Left lung (tissue), 10 donors: Measurements from ENCODE around the gene HIVEP3. TPM values are rescaled to one million over a fixed set of nuclear protein-coding genes. Genes with fewer than 3 reads are reported as not detected.

Experiments used
- ATAC-seq: fragments of 200-7000 bp; cut with Tn5 transposase; one replicate; pipeline ENCODE4 v1.9.1; 2020; ENCODE audit warnings: moderate library complexity
- DNase-seq, 4 donors: peaks; one replicate each; pipeline ENCODE4 v3.0.0-alpha.2; 2013 to 2020
- H3K27ac ChIP-seq, 2 donors: fragments of 200-600 bp; sonication (generic) in 1 of 2; one replicate each; pipeline versions ENCODE4 v1.5.0 to v1.8.0; 2020 to 2021
- H3K27me3 ChIP-seq, 2 donors: fragments of 200-600 bp; sonication (generic) in 1 of 2; one replicate each; pipeline versions ENCODE4 v1.5.0 to v1.8.0; 2020 to 2021
- H3K36me3 ChIP-seq, 2 donors: fragments of 200-600 bp; sonication (generic) in 1 of 2; one replicate each; pipeline versions ENCODE4 v1.5.0 to v1.8.0; 2020 to 2021
- H3K4me1 ChIP-seq, 2 donors: fragments of 200-600 bp; one replicate each; pipeline ENCODE4 v1.8.0; 2021
- H3K4me3 ChIP-seq, 2 donors: fragments of 200-600 bp; sonication (generic) in 1 of 2; one replicate each; pipeline versions ENCODE4 v1.5.0 to v1.8.0; 2020 to 2021; ENCODE audit warnings: mild to moderate bottlenecking in 1 of 2
- H3K9me3 ChIP-seq, 2 donors: fragments of 200-600 bp; sonication (generic) in 1 of 2; one replicate each; pipeline versions ENCODE4 v1.5.0 to v1.8.0; 2020 to 2021
- CTCF ChIP-seq, 2 donors: fragments of 200-600 bp; sonication (generic) in 1 of 2; IDR thresholded peaks; one replicate each; pipeline versions ENCODE4 v1.5.0 to v1.8.0; 2021; ENCODE audit warnings: antibody characterized with exemption in 2 of 2
- intact Hi-C, 2 donors: fragments of 100-400 bp; cut with DNase I; formaldehyde crosslinking; loops; one replicate each; pipeline versions ENCODE4 v1.11.2 to v1.14.2; 2022
- polyA plus RNA-seq, 6 donors: library from polyadenylated mRNA; unstranded; fragments of 120-200 nt; gene quantifications; one replicate each; pipeline ENCODE4 v1.2.1, GENCODE V29; 2013; ENCODE audit not compliant: insufficient read length in 6 of 6
- total RNA-seq, 2 donors: library from RNA; stranded (reverse); fragmentation: NEBNext Ultra II Directional; extraction: Animal tissue kit (Norgen Biotek cat#: 25700); gene quantifications; one replicate each; pipeline ENCODE4 v1.2.1, GENCODE V29; 2021
- donor health status: DM: no; HTN: yes; CAD: no.
- donor health status: DM: no; HTN: no; CAD: no.

The HIVEP3 gene
- total and polyA plus RNA-seq, 8 donors: 6.0 to 15.6 (median 7.4) TPM

- Histone ChIP-seq H3K27ac (no peak overlapping the region), H3K9me3 (no peaks in the 10 kb centered on the region), H3K4me1 (peaks cover 9 to 10% of the 10 kb centered on the region in 2 donors), H3K4me3 (no peak overlapping the region), H3K27me3 (no peaks in the 10 kb centered on the region), H3K36me3 (no peaks in the 10 kb centered on the region)
- no peak for ATAC-seq
- TF ChIP-seq CTCF (IDR thresholded peaks at IDR 0.05): no peak
- intact Hi-C loops: no loop called here
- no peak for DNase-seq
Observed at GRCh38 chr1:41874151-41874719, 44.5 kb downstream of the HIVEP3 start.

GRCh38 chr1:41872074-41872473 lies 46.6 kb downstream of the HIVEP3 start:
- ATAC-seq (no peak), DNase-seq (no peak)
- Histone ChIP-seq H3K36me3 (no peaks in the 10 kb centered on the region), H3K27me3 (no peaks in the 10 kb centered on the region), H3K27ac (no peak overlapping the region), H3K4me1 (peaks cover 5 to 9% of the 10 kb centered on the region in 2 donors), H3K9me3 (no peaks in the 10 kb centered on the region), H3K4me3 (no peak overlapping the region)
- intact Hi-C loops: no loop called here
- no peak for TF ChIP-seq CTCF (IDR thresholded peaks at IDR 0.05)

- Histone ChIP-seq H3K4me3 (no peak overlapping the region), H3K4me1 (peaks cover 2 to 4% of the 10 kb centered on the region in 2 donors), H3K9me3 (no peaks in the 10 kb centered on the region), H3K27ac (no peak overlapping the region), H3K27me3 (no peaks in the 10 kb centered on the region), H3K36me3 (no peaks in the 10 kb centered on the region)
- intact Hi-C loops: no loop called here
- no peak for DNase-seq
- TF ChIP-seq CTCF (IDR thresholded peaks at IDR 0.05): no peak
- no peak for ATAC-seq
Observed at GRCh38 chr1:41870076-41870562, 48.6 kb downstream of the HIVEP3 start.

GRCh38 chr1:41868241-41868998 lies 50.3 kb downstream of the HIVEP3 start:
- ATAC-seq: no peak
- DNase-seq: no peak
- Histone ChIP-seq H3K27ac (no peak overlapping the region), H3K36me3 (no peaks in the 10 kb centered on the region), H3K9me3 (no peaks in the 10 kb centered on the region), H3K4me1 (peaks cover 0 to 4% of the 10 kb centered on the region in 2 donors), H3K4me3 (no peak overlapping the region), H3K27me3 (no peaks in the 10 kb centered on the region)
- no peak for TF ChIP-seq CTCF (IDR thresholded peaks at IDR 0.05)
- intact Hi-C loops: no loop called here

- no peak overlapping the region for H3K4me3 ChIP-seq
Observed at GRCh38 chr1:41866285-41866684, 52.4 kb downstream of the HIVEP3 start.

More at GRCh38 chr1:41866285-41866684, 52.4 kb downstream of the HIVEP3 start:
- no peaks in the 10 kb centered on the region for H3K9me3 ChIP-seq
- intact Hi-C loops: no loop called here
- ATAC-seq: no peak
- no peak for TF ChIP-seq CTCF (IDR thresholded peaks at IDR 0.05)
- H3K4me1 ChIP-seq: peaks cover 8 to 19% of the 10 kb centered on the region in 2 donors
- H3K36me3 ChIP-seq: no peaks in the 10 kb centered on the region
- no peak overlapping the region for H3K27ac ChIP-seq
- no peaks in the 10 kb centered on the region for H3K27me3 ChIP-seq
- no peak for DNase-seq
